ENCODE measurements around the gene DCDC1. TPM values are rescaled to one million over a fixed set of nuclear protein-coding genes. Genes with fewer than 3 reads are reported as not detected.

The DCDC1 gene
- total RNA-seq, 4 donors from 2014 or later, result 0.32 TPM; not detected in 3

- intact Hi-C loops (cut with DNase I; ENCODE audit: low total_unique reads) (no loop called here), in situ Hi-C loops (cut with MboI; ENCODE audit: low pct_ligation_motif_present in 1 of 4, low pct_unique_long_range_greater_than_20kb in 1 of 4, low sequenced_read_pairs in 3 of 4) (no loop called here)
- no peak for DNase-seq
- H3K4me1 ChIP-seq, result no peaks in the 10 kb centered on the region
- no peak overlapping the region for H3K27ac ChIP-seq
- H3K36me3 ChIP-seq, result no peaks in the 10 kb centered on the region
- no peak overlapping the region for H3K4me3 ChIP-seq
- H3K9me3 ChIP-seq, result no peaks in the 10 kb centered on the region
- no peak for TF ChIP-seq EP300 (IDR thresholded peaks at IDR 0.05; ENCODE audit: low read depth)
- TF ChIP-seq CTCF (IDR thresholded peaks at IDR 0.05), result no peak
- no peak for TF ChIP-seq POLR2A (IDR thresholded peaks at IDR 0.05)
- TF ChIP-seq POLR2AphosphoS5 (IDR thresholded peaks at IDR 0.05), result no peak
- no peaks in the 10 kb centered on the region for H3K27me3 ChIP-seq
- WGBS, 2 donors (ENCODE audit: low coverage in 1 of 2), result 88 to 91% methylated on average over 4 of the region's 4 CpGs
These were observed 45.9 kb upstream of the DCDC1 start for GRCh38 chr11:31415435-31415834.

- TF ChIP-seq POLR2AphosphoS5 (IDR thresholded peaks at IDR 0.05) (no peak), CTCF (IDR thresholded peaks at IDR 0.05) (no peak), POLR2A (IDR thresholded peaks at IDR 0.05) (no peak), EP300 (IDR thresholded peaks at IDR 0.05; ENCODE audit: low read depth) (no peak)
- Histone ChIP-seq H3K4me3 (no peak overlapping the region), H3K27me3 (no peaks in the 10 kb centered on the region), H3K27ac (no peak overlapping the region), H3K9me3 (no peaks in the 10 kb centered on the region), H3K36me3 (no peaks in the 10 kb centered on the region), H3K4me1 (no peaks in the 10 kb centered on the region)
- 77 to 91% methylated on average over 3 of the region's 3 CpGs for WGBS, 2 donors (ENCODE audit: low coverage in 1 of 2)
- in situ Hi-C loops (cut with MboI; ENCODE audit: low pct_ligation_motif_present in 1 of 4, low pct_unique_long_range_greater_than_20kb in 1 of 4, low sequenced_read_pairs in 3 of 4) (no loop called here), intact Hi-C loops (cut with DNase I; ENCODE audit: low total_unique reads) (no loop called here)
- DNase-seq, result no peak
These were observed 44.8 kb upstream of the DCDC1 start for GRCh38 chr11:31414338-31414737.

DNA sequence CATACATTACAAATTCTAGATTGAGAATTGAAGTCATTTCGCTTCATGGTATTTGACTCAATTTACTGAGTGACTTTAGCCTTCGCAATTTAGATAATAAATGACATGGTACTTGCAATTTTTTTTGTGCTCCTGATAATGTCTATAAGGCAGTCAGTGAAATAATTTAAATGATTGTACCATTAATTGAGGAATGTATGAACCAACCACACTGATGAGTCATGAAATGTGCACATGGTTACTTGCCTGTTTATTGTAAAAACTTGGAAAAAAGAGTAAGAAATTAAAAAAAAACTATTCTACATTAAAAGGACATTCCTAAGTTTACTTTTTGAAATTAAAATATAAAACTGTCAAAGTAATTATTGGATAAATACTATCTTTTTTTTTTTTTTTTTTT lies 43.4 kb upstream of the DCDC1 start:
- TF ChIP-seq EP300 (IDR thresholded peaks at IDR 0.05; ENCODE audit: low read depth), result no peak
- TF ChIP-seq CTCF (IDR thresholded peaks at IDR 0.05), result no peak
- no peak for TF ChIP-seq POLR2AphosphoS5 (IDR thresholded peaks at IDR 0.05)
- no peak for TF ChIP-seq POLR2A (IDR thresholded peaks at IDR 0.05)
- no peak overlapping the region for H3K27ac ChIP-seq
- H3K9me3 ChIP-seq, result no peaks in the 10 kb centered on the region
- no peaks in the 10 kb centered on the region for H3K4me1 ChIP-seq
- no peak for DNase-seq
- intact Hi-C loops (cut with DNase I; ENCODE audit: low total_unique reads), result no loop called here
- in situ Hi-C loops (cut with MboI; ENCODE audit: low pct_ligation_motif_present in 1 of 4, low pct_unique_long_range_greater_than_20kb in 1 of 4, low sequenced_read_pairs in 3 of 4), result no loop called here
- H3K27me3 ChIP-seq, result no peaks in the 10 kb centered on the region
- no peaks in the 10 kb centered on the region for H3K36me3 ChIP-seq
- WGBS, 2 donors (ENCODE audit: low coverage in 1 of 2), result 96 to 100% methylated on average over 2 of the region's 2 CpGs
- H3K4me3 ChIP-seq, result no peak overlapping the region

DNA sequence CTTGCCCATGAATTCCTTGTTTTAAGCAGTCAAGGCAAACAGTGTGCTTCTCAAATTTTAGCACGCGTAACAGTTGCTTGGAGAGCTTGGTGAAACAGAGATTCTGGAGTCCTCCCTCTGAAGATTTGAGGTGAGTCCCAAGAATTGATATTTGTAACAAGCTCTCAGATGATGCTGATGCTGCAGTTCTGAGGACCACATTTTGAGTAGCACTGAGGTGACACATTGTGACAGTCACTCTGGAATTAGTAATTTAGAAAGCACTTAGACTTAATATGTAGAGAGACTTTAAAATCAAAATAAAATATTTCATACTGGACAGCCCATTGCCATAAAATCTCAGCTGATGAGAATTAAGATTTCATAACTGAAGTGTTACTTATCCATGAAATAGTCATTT lies 38.7 kb upstream of the DCDC1 start:
- in situ Hi-C loops (cut with MboI; ENCODE audit: low pct_ligation_motif_present in 1 of 4, low pct_unique_long_range_greater_than_20kb in 1 of 4, low sequenced_read_pairs in 3 of 4), result no loop called here
- Histone ChIP-seq H3K36me3 (no peaks in the 10 kb centered on the region), H3K27me3 (no peaks in the 10 kb centered on the region), H3K4me3 (no peak overlapping the region), H3K9me3 (no peaks in the 10 kb centered on the region), H3K27ac (no peak overlapping the region), H3K4me1 (peaks cover 0 to 4% (median 2%) of the 10 kb centered on the region in 4 donors)
- DNase-seq, result no peak
- 94 to 100% methylated on average over 2 of the region's 2 CpGs for WGBS, 2 donors (ENCODE audit: low coverage in 1 of 2)
- intact Hi-C loops (cut with DNase I; ENCODE audit: low total_unique reads), result no loop called here
- TF ChIP-seq EP300 (IDR thresholded peaks at IDR 0.05; ENCODE audit: low read depth) (no peak), CTCF (IDR thresholded peaks at IDR 0.05) (no peak), POLR2AphosphoS5 (IDR thresholded peaks at IDR 0.05) (no peak)
